AG09309 (cell line): ENCODE measurements around the gene SLAMF7.

Experiments used
- DNase-seq: peaks from one replicate; pipeline ENCODE4 v3.0.0-alpha.2; 2010; ENCODE audit warnings: low read depth
- H3K4me3 ChIP-seq: 2 replicates; pipeline ENCODE4 v1.5.1; 2011; ENCODE audit warnings: mild to moderate bottlenecking, low read depth, low read length, moderate library complexity; ENCODE audit not compliant: control insufficient read depth
- TF ChIP-seq, protein P1 (sequence below): IDR thresholded peaks from 2 replicates; pipeline ENCODE4 v1.5.1; 2011; ENCODE audit warnings: mild to moderate bottlenecking, low read depth, low read length, inconsistent platforms; ENCODE audit not compliant: insufficient read depth, control insufficient read depth; ENCODE audit errors: missing control alignments

Gene SLAMF7

GRCh38 chr1:160798439-160798838 lies 59.4 kb downstream of the SLAMF7 start:
- TF ChIP-seq, protein P1, sequence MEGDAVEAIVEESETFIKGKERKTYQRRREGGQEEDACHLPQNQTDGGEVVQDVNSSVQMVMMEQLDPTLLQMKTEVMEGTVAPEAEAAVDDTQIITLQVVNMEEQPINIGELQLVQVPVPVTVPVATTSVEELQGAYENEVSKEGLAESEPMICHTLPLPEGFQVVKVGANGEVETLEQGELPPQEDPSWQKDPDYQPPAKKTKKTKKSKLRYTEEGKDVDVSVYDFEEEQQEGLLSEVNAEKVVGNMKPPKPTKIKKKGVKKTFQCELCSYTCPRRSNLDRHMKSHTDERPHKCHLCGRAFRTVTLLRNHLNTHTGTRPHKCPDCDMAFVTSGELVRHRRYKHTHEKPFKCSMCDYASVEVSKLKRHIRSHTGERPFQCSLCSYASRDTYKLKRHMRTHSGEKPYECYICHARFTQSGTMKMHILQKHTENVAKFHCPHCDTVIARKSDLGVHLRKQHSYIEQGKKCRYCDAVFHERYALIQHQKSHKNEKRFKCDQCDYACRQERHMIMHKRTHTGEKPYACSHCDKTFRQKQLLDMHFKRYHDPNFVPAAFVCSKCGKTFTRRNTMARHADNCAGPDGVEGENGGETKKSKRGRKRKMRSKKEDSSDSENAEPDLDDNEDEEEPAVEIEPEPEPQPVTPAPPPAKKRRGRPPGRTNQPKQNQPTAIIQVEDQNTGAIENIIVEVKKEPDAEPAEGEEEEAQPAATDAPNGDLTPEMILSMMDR: no peak
- DNase-seq: no peak
- H3K4me3 ChIP-seq: no peak overlapping the region

- TF ChIP-seq, protein P1: no peak
- DNase-seq: no peak
Measured at GRCh38 chr1:160799641-160800040, 60.6 kb downstream of the SLAMF7 start.

GRCh38 chr1:160800142-160800541 lies 61.1 kb downstream of the SLAMF7 start:
- TF ChIP-seq, protein P1: no peak
- no peak overlapping the region for H3K4me3 ChIP-seq
- no peak for DNase-seq

More at GRCh38 chr1:160799641-160800040, 60.6 kb downstream of the SLAMF7 start:
- no peak overlapping the region for H3K4me3 ChIP-seq

GRCh38 chr1:160800645-160801408 lies 61.8 kb downstream of the SLAMF7 start:
- TF ChIP-seq, protein P1: no peak
- DNase-seq: no peak
- no peak overlapping the region for H3K4me3 ChIP-seq

- no peak overlapping the region for H3K4me3 ChIP-seq
- TF ChIP-seq, protein P1: no peak
- DNase-seq: no peak
Measured at GRCh38 chr1:160801836-160802580, 63.0 kb downstream of the SLAMF7 start.
